G401 (cell line): ENCODE data around the gene PDE1C. TPM values are rescaled to one million over a fixed set of nuclear protein-coding genes. Genes with fewer than 3 reads are reported as not detected.

Experiments used
- DNase-seq: peaks from one replicate; pipeline ENCODE4 v3.0.0-alpha.2; 2015; ENCODE audit warnings: low spot score
- in situ Hi-C: cut with HindIII; loops from 2 replicates; pipeline ENCODE4 v1.10.0; 2016; ENCODE audit warnings: low sequenced_read_pairs, mixed read lengths
- total RNA-seq: library from RNA; depleted of rRNA; stranded (reverse); fragments of >200 nt; shearing (Covaris generic); gene quantifications from 2 replicates; pipeline ENCODE4 v1.2.3, GENCODE V29; 2014

The PDE1C gene
- total RNA-seq, 1 experiment from 2014 or later, result not detected

GRCh38 chr7:31924251-31924650 lies 146.0 kb downstream of the PDE1C start:
- DNase-seq, result no peak
- in situ Hi-C loops, result no loop called here

- DNase-seq, result no peak
- in situ Hi-C loops, result no loop called here
Measured at GRCh38 chr7:31922848-31923247, 147.4 kb downstream of the PDE1C start.

GRCh38 chr7:31921047-31921446 lies 149.2 kb downstream of the PDE1C start:
- in situ Hi-C loops, result no loop called here
- DNase-seq, result no peak

GRCh38 chr7:31919678-31920369 lies 150.4 kb downstream of the PDE1C start:
- peak; percentile 23 for DNase-seq
- in situ Hi-C loops, result no loop called here

- in situ Hi-C loops, result no loop called here
- no peak for DNase-seq
Measured at GRCh38 chr7:31918706-31919393, 151.4 kb downstream of the PDE1C start.

GRCh38 chr7:31917256-31917655 lies 153.0 kb downstream of the PDE1C start:
- no peak for DNase-seq
- in situ Hi-C loops, result no loop called here

- in situ Hi-C loops, result no loop called here
- no peak for DNase-seq
Measured at GRCh38 chr7:31910191-31910590, 160.0 kb downstream of the PDE1C start.

- in situ Hi-C loops, result no loop called here
Measured at GRCh38 chr7:31906479-31907171, 163.6 kb downstream of the PDE1C start.

GRCh38 chr7:31903962-31904361 lies 166.2 kb downstream of the PDE1C start:
- in situ Hi-C loops, result no loop called here
- DNase-seq, result no peak

More at GRCh38 chr7:31906479-31907171, 163.6 kb downstream of the PDE1C start:
- DNase-seq, result no peak

GRCh38 chr7:31899356-31899927 lies 170.8 kb downstream of the PDE1C start:
- DNase-seq, result no peak
- in situ Hi-C loops, result no loop called here

- in situ Hi-C loops, result no loop called here
Measured at GRCh38 chr7:31896925-31897324, 173.3 kb downstream of the PDE1C start.

GRCh38 chr7:31894308-31894707 lies 175.9 kb downstream of the PDE1C start:
- in situ Hi-C loops, result no loop called here
- no peak for DNase-seq

More at GRCh38 chr7:31896925-31897324, 173.3 kb downstream of the PDE1C start:
- no peak for DNase-seq

GRCh38 chr7:31893365-31893764 lies 176.8 kb downstream of the PDE1C start:
- DNase-seq, result no peak
- in situ Hi-C loops, result no loop called here

- DNase-seq, result no peak
- in situ Hi-C loops, result no loop called here
Measured at GRCh38 chr7:31892099-31892829, 177.9 kb downstream of the PDE1C start.

- in situ Hi-C loops, result no loop called here
- DNase-seq, result no peak
Measured at GRCh38 chr7:31890766-31891165, 179.4 kb downstream of the PDE1C start.

- no peak for DNase-seq
- in situ Hi-C loops, result no loop called here
Measured at GRCh38 chr7:31890198-31890597, 180.0 kb downstream of the PDE1C start.

- in situ Hi-C loops, result no loop called here
Measured at GRCh38 chr7:31887006-31887405, 183.2 kb downstream of the PDE1C start.

GRCh38 chr7:31885171-31885570 lies 185.0 kb downstream of the PDE1C start:
- DNase-seq, result no peak
- in situ Hi-C loops, result no loop called here

More at GRCh38 chr7:31887006-31887405, 183.2 kb downstream of the PDE1C start:
- no peak for DNase-seq

GRCh38 chr7:31883761-31884164 lies 186.4 kb downstream of the PDE1C start:
- peak; percentile 47 for DNase-seq
- in situ Hi-C loops, result no loop called here
